K562 (cell line): ENCODE results near the gene TSKS. TPM values are rescaled to one million over a fixed set of nuclear protein-coding genes. Genes with fewer than 3 reads are reported as not detected.

Experiments used
- CBFA2T2 ChIP-seq: fragments of 450-650 bp; conservative IDR thresholded peaks from 2 replicates; pipeline ENCODE4 v1.6.1; 2017; ENCODE audit warnings: mild to moderate bottlenecking
- PCBP1 ChIP-seq: fragments of 200-400 bp; formaldehyde crosslinking; IDR thresholded peaks from 2 replicates; pipeline ENCODE4 v1.6.1; 2018; ENCODE audit warnings: mild to moderate bottlenecking, low read depth, low read length; ENCODE audit not compliant: poor library complexity, severe bottlenecking
- POLR2AphosphoS5 ChIP-seq: IDR thresholded peaks from 2 replicates; pipeline ENCODE4 v1.6.1; 2011; ENCODE audit warnings: mild to moderate bottlenecking, low read depth, low read length, moderate library complexity; ENCODE audit not compliant: control insufficient read depth, insufficient read depth
- SMAD4 ChIP-seq: fragments of 250-450 bp; sonication (Bioruptor Pico); conservative IDR thresholded peaks from 2 replicates; pipeline ENCODE4 v1.8.0; 2021; ENCODE audit warnings: inconsistent platforms, mild to moderate bottlenecking, moderate library complexity
- polyA plus RNA-seq, 8 experiments: library from polyadenylated mRNA; depleted of rRNA in 4 of 8; stranded (reverse) in 5 of 8; unstranded in 3 of 8; fragments of >200 nt; fragmentation: Nextera tagmentation in 2 of 8; fragmentation: Illumina TruSeq in 1 of 8; extraction: Ambion mirVana in 2 of 8; extraction: Trizol in 1 of 8; gene quantifications; 2 replicates each; pipeline versions ENCODE4 v1.2.1 to v1.2.3, GENCODE V29; 2011 to 2014; ENCODE audit warnings: inconsistent platforms in 1 of 8, missing spikeins in 1 of 8
- total RNA-seq, 7 experiments: library from RNA; depleted of rRNA in 6 of 7; stranded (reverse); fragments of >200 nt in 6 of 7; fragmentation: Illumina TruSeq in 2 of 7; extraction: Trizol in 2 of 7; gene quantifications; 2 replicates each; pipeline versions ENCODE4 v1.2.1 to v1.2.3, GENCODE V29; 2011 to 2021; ENCODE audit warnings: low replicate concordance in 1 of 7
- TF ChIP-seq, protein P1 (sequence below): sonication (generic); formaldehyde crosslinking; IDR thresholded peaks from 2 replicates; pipeline ENCODE4 v1.8.0; 2022; ENCODE audit warnings: mild to moderate bottlenecking, missing genetic modification reagents
- TF ChIP-seq, protein P2 (sequence below): fragments of 450-650 bp; IDR thresholded peaks from 2 replicates; pipeline ENCODE4 v1.6.1; 2014; ENCODE audit warnings: low read depth, mild to moderate bottlenecking, moderate library complexity, borderline replicate concordance
- TF ChIP-seq, protein P3 (sequence below): fragments of 200-800 bp; sonication (Bioruptor generic); IDR thresholded peaks from 2 replicates; pipeline ENCODE4 v1.6.1; 2017; ENCODE audit warnings: missing genetic modification characterization, missing compliant biosample characterization
- TF ChIP-seq, protein P4 (sequence below), 2 experiments: fragments of 450-650 bp; formaldehyde crosslinking in 1 of 2; IDR thresholded peaks; 2 replicates each; pipeline versions ENCODE4 v1.4.0 to v1.6.1; 2014 to 2020; ENCODE audit warnings: mild to moderate bottlenecking in 2 of 2, borderline replicate concordance in 1 of 2, low read depth in 1 of 2

Gene TSKS
- total and polyA plus RNA-seq, 9 of the 15 experiments (the other 6 are each of a cell fraction or from before 2014, with no cell fraction given) = 0.14 to 4.5 (median 0.80) TPM

DNA sequence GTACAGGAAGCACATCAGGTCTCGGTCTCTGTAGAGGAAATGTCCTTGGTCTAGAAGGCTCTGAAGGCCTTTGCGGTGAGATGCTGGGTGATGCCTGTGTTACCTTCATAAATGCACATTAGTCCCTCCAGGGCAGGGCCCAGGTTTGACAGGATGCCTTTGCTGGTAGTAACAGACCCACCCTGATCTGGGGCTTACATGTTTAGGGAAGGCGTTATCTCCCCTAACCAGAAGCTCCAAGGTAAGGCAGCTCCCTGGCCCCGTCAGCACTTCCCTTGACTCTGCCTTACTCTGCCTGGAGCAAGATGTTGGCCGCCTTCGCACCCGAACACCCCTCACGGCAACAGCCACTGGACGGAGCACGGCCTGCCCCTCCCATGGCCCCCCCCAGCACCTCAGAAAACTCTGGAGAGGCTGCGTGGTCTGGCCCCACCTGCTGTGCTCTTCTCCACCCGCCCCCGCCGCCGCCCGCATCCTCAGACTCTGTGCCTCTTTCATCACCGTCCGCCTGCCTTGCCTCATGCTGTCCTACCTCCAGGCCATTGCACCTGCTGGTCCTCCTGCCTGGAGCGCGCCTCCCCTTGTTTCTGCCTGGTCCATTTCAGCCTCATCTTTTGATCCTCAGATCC, 12.8 kb upstream of the TSKS start (continued):
- TF ChIP-seq, protein P1, sequence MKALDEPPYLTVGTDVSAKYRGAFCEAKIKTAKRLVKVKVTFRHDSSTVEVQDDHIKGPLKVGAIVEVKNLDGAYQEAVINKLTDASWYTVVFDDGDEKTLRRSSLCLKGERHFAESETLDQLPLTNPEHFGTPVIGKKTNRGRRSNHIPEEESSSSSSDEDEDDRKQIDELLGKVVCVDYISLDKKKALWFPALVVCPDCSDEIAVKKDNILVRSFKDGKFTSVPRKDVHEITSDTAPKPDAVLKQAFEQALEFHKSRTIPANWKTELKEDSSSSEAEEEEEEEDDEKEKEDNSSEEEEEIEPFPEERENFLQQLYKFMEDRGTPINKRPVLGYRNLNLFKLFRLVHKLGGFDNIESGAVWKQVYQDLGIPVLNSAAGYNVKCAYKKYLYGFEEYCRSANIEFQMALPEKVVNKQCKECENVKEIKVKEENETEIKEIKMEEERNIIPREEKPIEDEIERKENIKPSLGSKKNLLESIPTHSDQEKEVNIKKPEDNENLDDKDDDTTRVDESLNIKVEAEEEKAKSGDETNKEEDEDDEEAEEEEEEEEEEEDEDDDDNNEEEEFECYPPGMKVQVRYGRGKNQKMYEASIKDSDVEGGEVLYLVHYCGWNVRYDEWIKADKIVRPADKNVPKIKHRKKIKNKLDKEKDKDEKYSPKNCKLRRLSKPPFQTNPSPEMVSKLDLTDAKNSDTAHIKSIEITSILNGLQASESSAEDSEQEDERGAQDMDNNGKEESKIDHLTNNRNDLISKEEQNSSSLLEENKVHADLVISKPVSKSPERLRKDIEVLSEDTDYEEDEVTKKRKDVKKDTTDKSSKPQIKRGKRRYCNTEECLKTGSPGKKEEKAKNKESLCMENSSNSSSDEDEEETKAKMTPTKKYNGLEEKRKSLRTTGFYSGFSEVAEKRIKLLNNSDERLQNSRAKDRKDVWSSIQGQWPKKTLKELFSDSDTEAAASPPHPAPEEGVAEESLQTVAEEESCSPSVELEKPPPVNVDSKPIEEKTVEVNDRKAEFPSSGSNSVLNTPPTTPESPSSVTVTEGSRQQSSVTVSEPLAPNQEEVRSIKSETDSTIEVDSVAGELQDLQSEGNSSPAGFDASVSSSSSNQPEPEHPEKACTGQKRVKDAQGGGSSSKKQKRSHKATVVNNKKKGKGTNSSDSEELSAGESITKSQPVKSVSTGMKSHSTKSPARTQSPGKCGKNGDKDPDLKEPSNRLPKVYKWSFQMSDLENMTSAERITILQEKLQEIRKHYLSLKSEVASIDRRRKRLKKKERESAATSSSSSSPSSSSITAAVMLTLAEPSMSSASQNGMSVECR (CRISPR knock-in tag) = peak; percentile 71; the same call in 1 of the 2 replicates
- TF ChIP-seq, protein P2, sequence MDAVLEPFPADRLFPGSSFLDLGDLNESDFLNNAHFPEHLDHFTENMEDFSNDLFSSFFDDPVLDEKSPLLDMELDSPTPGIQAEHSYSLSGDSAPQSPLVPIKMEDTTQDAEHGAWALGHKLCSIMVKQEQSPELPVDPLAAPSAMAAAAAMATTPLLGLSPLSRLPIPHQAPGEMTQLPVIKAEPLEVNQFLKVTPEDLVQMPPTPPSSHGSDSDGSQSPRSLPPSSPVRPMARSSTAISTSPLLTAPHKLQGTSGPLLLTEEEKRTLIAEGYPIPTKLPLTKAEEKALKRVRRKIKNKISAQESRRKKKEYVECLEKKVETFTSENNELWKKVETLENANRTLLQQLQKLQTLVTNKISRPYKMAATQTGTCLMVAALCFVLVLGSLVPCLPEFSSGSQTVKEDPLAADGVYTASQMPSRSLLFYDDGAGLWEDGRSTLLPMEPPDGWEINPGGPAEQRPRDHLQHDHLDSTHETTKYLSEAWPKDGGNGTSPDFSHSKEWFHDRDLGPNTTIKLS = peak; percentile 38; the same call in 1 of the 2 replicates
- TF ChIP-seq SMAD4 (CRISPR knock-in tag) = peak; percentile 64
- no peak for TF ChIP-seq PCBP1
- peak; percentile 79 for TF ChIP-seq POLR2AphosphoS5
- TF ChIP-seq, protein P3, sequence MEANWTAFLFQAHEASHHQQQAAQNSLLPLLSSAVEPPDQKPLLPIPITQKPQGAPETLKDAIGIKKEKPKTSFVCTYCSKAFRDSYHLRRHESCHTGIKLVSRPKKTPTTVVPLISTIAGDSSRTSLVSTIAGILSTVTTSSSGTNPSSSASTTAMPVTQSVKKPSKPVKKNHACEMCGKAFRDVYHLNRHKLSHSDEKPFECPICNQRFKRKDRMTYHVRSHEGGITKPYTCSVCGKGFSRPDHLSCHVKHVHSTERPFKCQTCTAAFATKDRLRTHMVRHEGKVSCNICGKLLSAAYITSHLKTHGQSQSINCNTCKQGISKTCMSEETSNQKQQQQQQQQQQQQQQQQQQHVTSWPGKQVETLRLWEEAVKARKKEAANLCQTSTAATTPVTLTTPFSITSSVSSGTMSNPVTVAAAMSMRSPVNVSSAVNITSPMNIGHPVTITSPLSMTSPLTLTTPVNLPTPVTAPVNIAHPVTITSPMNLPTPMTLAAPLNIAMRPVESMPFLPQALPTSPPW (CRISPR knock-in tag) = peak; percentile 54
- peak; percentile 83 for TF ChIP-seq CBFA2T2
- TF ChIP-seq, protein P4, sequence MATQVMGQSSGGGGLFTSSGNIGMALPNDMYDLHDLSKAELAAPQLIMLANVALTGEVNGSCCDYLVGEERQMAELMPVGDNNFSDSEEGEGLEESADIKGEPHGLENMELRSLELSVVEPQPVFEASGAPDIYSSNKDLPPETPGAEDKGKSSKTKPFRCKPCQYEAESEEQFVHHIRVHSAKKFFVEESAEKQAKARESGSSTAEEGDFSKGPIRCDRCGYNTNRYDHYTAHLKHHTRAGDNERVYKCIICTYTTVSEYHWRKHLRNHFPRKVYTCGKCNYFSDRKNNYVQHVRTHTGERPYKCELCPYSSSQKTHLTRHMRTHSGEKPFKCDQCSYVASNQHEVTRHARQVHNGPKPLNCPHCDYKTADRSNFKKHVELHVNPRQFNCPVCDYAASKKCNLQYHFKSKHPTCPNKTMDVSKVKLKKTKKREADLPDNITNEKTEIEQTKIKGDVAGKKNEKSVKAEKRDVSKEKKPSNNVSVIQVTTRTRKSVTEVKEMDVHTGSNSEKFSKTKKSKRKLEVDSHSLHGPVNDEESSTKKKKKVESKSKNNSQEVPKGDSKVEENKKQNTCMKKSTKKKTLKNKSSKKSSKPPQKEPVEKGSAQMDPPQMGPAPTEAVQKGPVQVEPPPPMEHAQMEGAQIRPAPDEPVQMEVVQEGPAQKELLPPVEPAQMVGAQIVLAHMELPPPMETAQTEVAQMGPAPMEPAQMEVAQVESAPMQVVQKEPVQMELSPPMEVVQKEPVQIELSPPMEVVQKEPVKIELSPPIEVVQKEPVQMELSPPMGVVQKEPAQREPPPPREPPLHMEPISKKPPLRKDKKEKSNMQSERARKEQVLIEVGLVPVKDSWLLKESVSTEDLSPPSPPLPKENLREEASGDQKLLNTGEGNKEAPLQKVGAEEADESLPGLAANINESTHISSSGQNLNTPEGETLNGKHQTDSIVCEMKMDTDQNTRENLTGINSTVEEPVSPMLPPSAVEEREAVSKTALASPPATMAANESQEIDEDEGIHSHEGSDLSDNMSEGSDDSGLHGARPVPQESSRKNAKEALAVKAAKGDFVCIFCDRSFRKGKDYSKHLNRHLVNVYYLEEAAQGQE (IDR thresholded peaks at IDR 0.05; ENCODE audit: borderline replicate concordance) = peak; percentile 53
- TF ChIP-seq, protein P4 (CRISPR knock-in tag; IDR thresholded peaks at IDR 0.05; ENCODE audit: low read depth) = no peak
